CD14-positive monocyte (primary cell): ENCODE results near the gene IL13. TPM values are rescaled to one million over a fixed set of nuclear protein-coding genes. Genes with fewer than 3 reads are reported as not detected.

ENCODE experiments used
- DNase-seq, 3 donors: peaks; one replicate each; pipeline ENCODE4 v3.0.0-alpha.2; 2011 to 2022
- H2AFZ ChIP-seq: 2 replicates; pipeline ENCODE4 v1.6.0; 2012; ENCODE audit warnings: mild to moderate bottlenecking, low read depth, low read length, inconsistent platforms; ENCODE audit not compliant: insufficient read depth, poor library complexity, severe bottlenecking
- H3K27ac ChIP-seq, 2 donors: 1 replicate in 1 of 2; 2 replicates in 1 of 2; pipeline ENCODE4 v1.5.1; 2012 to 2013; ENCODE audit warnings: low read length in 2 of 2, control low read depth in 1 of 2, inconsistent platforms in 1 of 2, low read depth in 1 of 2, mild to moderate bottlenecking in 1 of 2
- H3K27me3 ChIP-seq, 2 donors: one replicate each; pipeline versions ENCODE4 v1.6.0 to v1.6.1; 2011 to 2013; ENCODE audit warnings: low read length in 2 of 2; ENCODE audit not compliant: control insufficient read depth in 2 of 2, insufficient read depth in 2 of 2
- H3K36me3 ChIP-seq, 2 donors: replicated peaks in 1 of 2; 1 replicate in 1 of 2; 2 replicates in 1 of 2; pipeline versions ENCODE4 v1.5.1 to v1.6.1; 2012 to 2013; ENCODE audit warnings: low read length in 2 of 2, control low read depth in 1 of 2, inconsistent platforms in 1 of 2, mild to moderate bottlenecking in 1 of 2; ENCODE audit not compliant: insufficient read depth in 2 of 2, control insufficient read depth in 1 of 2
- H3K4me1 ChIP-seq, 2 donors: 1 replicate in 1 of 2; 2 replicates in 1 of 2; pipeline versions ENCODE4 v1.5.1 to v1.6.1; 2012 to 2013; ENCODE audit warnings: low read length in 2 of 2, control low read depth in 1 of 2, inconsistent platforms in 1 of 2, mild to moderate bottlenecking in 1 of 2, moderate library complexity in 1 of 2; ENCODE audit not compliant: insufficient read depth in 2 of 2, control insufficient read depth in 1 of 2
- H3K4me2 ChIP-seq: replicated peaks from 2 replicates; pipeline ENCODE3; 2012; ENCODE audit warnings: low read length, moderate library complexity, mild to moderate bottlenecking; ENCODE audit not compliant: poor library complexity, severe bottlenecking; ENCODE audit errors: extremely low read depth
- H3K4me3 ChIP-seq, 3 experiments: fragments of 200-600 bp in 1 of 3; sonication (generic) in 1 of 3; replicated peaks in 1 of 3; 1 replicate in 2 of 3; 2 replicates in 1 of 3; pipeline ENCODE4 v1.5.1; 2011 to 2013; ENCODE audit warnings: low read length in 3 of 3, mild to moderate bottlenecking in 3 of 3, control low read depth in 2 of 3, low read depth in 2 of 3, inconsistent platforms in 1 of 3, moderate library complexity in 1 of 3
- H3K79me2 ChIP-seq: 2 replicates; pipeline ENCODE4 v1.6.0; 2012; ENCODE audit warnings: mild to moderate bottlenecking, control low read depth, inconsistent platforms, low read length, moderate library complexity; ENCODE audit not compliant: insufficient read depth
- H3K9ac ChIP-seq: 2 replicates; pipeline ENCODE4 v1.6.0; 2017; ENCODE audit warnings: low read length, mild to moderate bottlenecking; ENCODE audit not compliant: insufficient read depth, poor library complexity, severe bottlenecking
- H3K9me3 ChIP-seq, 2 donors: replicated peaks in 1 of 2; 1 replicate in 1 of 2; 2 replicates in 1 of 2; pipeline versions ENCODE4 v1.5.1 to v1.6.1; 2012 to 2013; ENCODE audit warnings: low read length in 2 of 2, control low read depth in 1 of 2; ENCODE audit not compliant: control insufficient read depth in 1 of 2, insufficient read depth in 1 of 2
- H4K20me1 ChIP-seq: 2 replicates; pipeline ENCODE4 v1.6.0; 2012; ENCODE audit warnings: mild to moderate bottlenecking, low read length, control low read depth, moderate library complexity; ENCODE audit not compliant: insufficient read depth
- H3K27ac Mint-ChIP-seq, 7 donors: one replicate each; pipeline ENCODE4 v1.8.0; 2020; ENCODE audit warnings: mild to moderate bottlenecking in 7 of 7, mixed read lengths in 7 of 7, moderate library complexity in 6 of 7, inconsistent platforms in 2 of 7
- H3K27me3 Mint-ChIP-seq, 3 donors: one replicate each; pipeline ENCODE4 v1.8.0; 2021 to 2022; ENCODE audit warnings: low read depth in 3 of 3, mild to moderate bottlenecking in 3 of 3, mixed read lengths in 3 of 3, moderate library complexity in 3 of 3, inconsistent platforms in 1 of 3
- H3K36me3 Mint-ChIP-seq, 2 donors: one replicate each; pipeline ENCODE4 v1.8.0; 2020; ENCODE audit warnings: mixed read lengths in 2 of 2, inconsistent platforms in 1 of 2, mild to moderate bottlenecking in 1 of 2
- H3K4me1 Mint-ChIP-seq: one replicate; pipeline ENCODE4 v1.8.0; 2020; ENCODE audit warnings: mild to moderate bottlenecking, mixed read lengths
- H3K4me3 Mint-ChIP-seq, 2 donors: one replicate each; pipeline ENCODE4 v1.8.0; 2020; ENCODE audit warnings: mild to moderate bottlenecking in 2 of 2, mixed read lengths in 2 of 2, moderate library complexity in 1 of 2
- H3K9me3 Mint-ChIP-seq, 7 donors: one replicate each; pipeline ENCODE4 v1.8.0; 2020 to 2022; ENCODE audit warnings: mixed read lengths in 7 of 7, mild to moderate bottlenecking in 6 of 7, moderate library complexity in 6 of 7, inconsistent platforms in 2 of 7
- WGBS: methylation state at CpG from one replicate; pipeline ENCODE4 v1.1.5; 2013; ENCODE audit warnings: missing lambda C conversion rate; ENCODE audit not compliant: insufficient coverage; 5-methylcytosine and 5-hydroxymethylcytosine counted together
- intact Hi-C, 2 donors: fragments of 100-400 bp; cut with micrococcal nuclease; formaldehyde crosslinking; loops; one replicate each; pipeline versions ENCODE4 v1.15.0 to v1.15.1; 2023
- polyA plus RNA-seq, 3 donors: library from polyadenylated mRNA; depleted of rRNA in 1 of 3; unstranded in 2 of 3; stranded (reverse) in 1 of 3; fragments of 300-500 nt in 2 of 3; fragments of >200 nt in 1 of 3; fragmentation: Illumina TruSeq in 2 of 3; gene quantifications; 1 replicate in 2 of 3; 2 replicates in 1 of 3; pipeline ENCODE4 v1.2.3, GENCODE V29; 2012 to 2021
- TF ChIP-seq, protein P1 (sequence below): fragments of 200-600 bp; IDR thresholded peaks from one replicate; pipeline ENCODE4 v1.8.0; 2022; ENCODE audit warnings: antibody characterized with exemption, mild to moderate bottlenecking

Gene IL13
- polyA plus RNA-seq, 3 donors, result not detected

DNA sequence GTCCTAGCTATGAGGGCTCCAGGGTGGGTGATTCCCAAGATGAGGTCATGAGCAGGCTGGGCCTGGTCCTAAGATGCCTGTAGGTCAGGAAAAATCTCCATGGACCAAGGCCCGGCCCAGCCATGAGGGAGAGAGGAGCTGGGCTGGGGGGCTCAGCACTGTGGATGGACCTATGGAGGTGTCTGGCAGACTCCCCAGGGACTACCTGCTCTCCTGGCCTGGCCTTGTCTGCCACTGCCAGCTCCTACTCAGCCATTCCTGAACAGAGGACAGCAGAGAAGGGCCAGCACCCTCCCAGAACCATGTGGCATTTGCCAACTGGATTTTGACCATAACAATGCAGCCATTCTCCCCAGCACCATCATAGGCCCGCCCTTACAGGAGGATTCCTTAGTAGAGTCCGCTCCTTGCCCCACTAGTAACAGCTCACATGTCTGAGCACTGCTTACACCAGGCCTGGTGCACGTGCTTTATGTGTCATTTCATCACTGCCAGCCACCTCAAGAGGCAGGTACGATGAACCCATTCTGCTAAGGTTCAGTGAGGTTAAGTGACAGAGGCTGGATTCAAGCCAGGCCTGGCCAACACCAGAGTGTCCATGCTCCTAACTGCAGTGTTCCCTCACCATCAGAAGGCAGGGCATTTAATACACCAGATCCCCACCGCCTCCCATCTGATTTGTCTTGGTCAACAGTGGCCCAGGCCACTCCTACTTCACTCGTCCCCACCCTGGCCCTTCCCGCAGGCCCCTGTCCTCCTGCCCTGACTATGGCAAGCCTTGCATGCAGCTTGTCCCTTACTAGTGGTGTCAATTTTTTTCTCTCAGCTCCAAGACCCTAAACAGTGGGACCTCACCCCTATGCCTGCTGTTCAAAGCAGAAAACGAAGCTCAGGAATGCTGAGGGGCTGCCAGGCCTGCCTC, 669 bp downstream of the IL13 start:
- no peak overlapping the region for H3K9ac ChIP-seq
- Mint-ChIP-seq H3K27ac (no peak overlapping the region), H3K27me3 (peaks cover 35 to 43% (median 39%) of the 10 kb centered on the region in 3 donors), H3K4me3 (no peak overlapping the region), H3K4me1 (peaks cover 10% of the 10 kb centered on the region), H3K9me3 (peaks cover 0 to 13% (median 5%) of the 10 kb centered on the region in 7 donors), H3K36me3 (peaks cover 2 to 4% of the 10 kb centered on the region in 2 donors)
- peaks cover 21 to 35% of the 10 kb centered on the region in 2 donors for H3K27me3 ChIP-seq
- H3K79me2 ChIP-seq, result no peaks in the 10 kb centered on the region
- no peak for DNase-seq
- WGBS, result 94% methylated on average over 8 of the region's 9 CpGs
- H3K36me3 ChIP-seq, result no peaks in the 10 kb centered on the region
- H3K4me3 ChIP-seq, result no peak overlapping the region
- peaks cover 0 to 15% of the 10 kb centered on the region in 2 donors for H3K9me3 ChIP-seq
- no peaks in the 10 kb centered on the region for H4K20me1 ChIP-seq
- intact Hi-C loops, result no loop called here
- H3K4me2 ChIP-seq, result no peak overlapping the region
- H2AFZ ChIP-seq, result no peak overlapping the region
- TF ChIP-seq, protein P1, sequence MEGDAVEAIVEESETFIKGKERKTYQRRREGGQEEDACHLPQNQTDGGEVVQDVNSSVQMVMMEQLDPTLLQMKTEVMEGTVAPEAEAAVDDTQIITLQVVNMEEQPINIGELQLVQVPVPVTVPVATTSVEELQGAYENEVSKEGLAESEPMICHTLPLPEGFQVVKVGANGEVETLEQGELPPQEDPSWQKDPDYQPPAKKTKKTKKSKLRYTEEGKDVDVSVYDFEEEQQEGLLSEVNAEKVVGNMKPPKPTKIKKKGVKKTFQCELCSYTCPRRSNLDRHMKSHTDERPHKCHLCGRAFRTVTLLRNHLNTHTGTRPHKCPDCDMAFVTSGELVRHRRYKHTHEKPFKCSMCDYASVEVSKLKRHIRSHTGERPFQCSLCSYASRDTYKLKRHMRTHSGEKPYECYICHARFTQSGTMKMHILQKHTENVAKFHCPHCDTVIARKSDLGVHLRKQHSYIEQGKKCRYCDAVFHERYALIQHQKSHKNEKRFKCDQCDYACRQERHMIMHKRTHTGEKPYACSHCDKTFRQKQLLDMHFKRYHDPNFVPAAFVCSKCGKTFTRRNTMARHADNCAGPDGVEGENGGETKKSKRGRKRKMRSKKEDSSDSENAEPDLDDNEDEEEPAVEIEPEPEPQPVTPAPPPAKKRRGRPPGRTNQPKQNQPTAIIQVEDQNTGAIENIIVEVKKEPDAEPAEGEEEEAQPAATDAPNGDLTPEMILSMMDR, result no peak
- peaks cover 7 to 12% of the 10 kb centered on the region in 2 donors for H3K4me1 ChIP-seq
- no peak overlapping the region for H3K27ac ChIP-seq

DNA sequence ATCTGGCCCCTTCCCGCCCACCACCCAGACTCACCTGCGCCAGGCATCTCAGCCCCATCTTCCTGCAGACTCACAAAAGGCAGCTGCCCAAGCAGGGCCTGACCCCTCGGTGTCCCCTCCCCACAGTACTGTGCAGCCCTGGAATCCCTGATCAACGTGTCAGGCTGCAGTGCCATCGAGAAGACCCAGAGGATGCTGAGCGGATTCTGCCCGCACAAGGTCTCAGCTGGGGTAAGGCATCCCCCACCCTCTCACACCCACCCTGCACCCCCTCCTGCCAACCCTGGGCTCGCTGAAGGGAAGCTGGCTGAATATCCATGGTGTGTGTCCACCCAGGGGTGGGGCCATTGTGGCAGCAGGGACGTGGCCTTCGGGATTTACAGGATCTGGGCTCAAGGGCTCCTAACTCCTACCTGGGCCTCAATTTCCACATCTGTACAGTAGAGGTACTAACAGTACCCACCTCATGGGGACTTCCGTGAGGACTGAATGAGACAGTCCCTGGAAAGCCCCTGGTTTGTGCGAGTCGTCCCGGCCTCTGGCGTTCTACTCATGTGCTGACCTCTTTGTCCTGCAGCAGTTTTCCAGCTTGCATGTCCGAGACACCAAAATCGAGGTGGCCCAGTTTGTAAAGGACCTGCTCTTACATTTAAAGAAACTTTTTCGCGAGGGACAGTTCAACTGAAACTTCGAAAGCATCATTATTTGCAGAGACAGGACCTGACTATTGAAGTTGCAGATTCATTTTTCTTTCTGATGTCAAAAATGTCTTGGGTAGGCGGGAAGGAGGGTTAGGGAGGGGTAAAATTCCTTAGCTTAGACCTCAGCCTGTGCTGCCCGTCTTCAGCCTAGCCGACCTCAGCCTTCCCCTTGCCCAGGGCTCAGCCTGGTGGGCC, 1.9 kb downstream of the IL13 start:
- peaks cover 0 to 15% of the 10 kb centered on the region in 2 donors for H3K9me3 ChIP-seq
- no peak overlapping the region for H3K9ac ChIP-seq
- DNase-seq, result no peak
- TF ChIP-seq, protein P1, result no peak
- H3K27me3 Mint-ChIP-seq, result peaks cover 23 to 31% (median 27%) of the 10 kb centered on the region in 3 donors
- H2AFZ ChIP-seq, result no peak overlapping the region
- no peak overlapping the region for H3K4me3 ChIP-seq
- no peak overlapping the region for H3K27ac Mint-ChIP-seq
- peaks cover 0 to 11% (median 5%) of the 10 kb centered on the region in 7 donors for H3K9me3 Mint-ChIP-seq
- H3K36me3 ChIP-seq, result no peaks in the 10 kb centered on the region
- intact Hi-C loops, result no loop called here
- H3K4me2 ChIP-seq, result no peak overlapping the region
- peaks cover under 1 to 4% of the 10 kb centered on the region in 2 donors for H3K36me3 Mint-ChIP-seq
- peaks cover 10% of the 10 kb centered on the region for H3K4me1 Mint-ChIP-seq
- H3K27ac ChIP-seq, result no peak overlapping the region
- 95% methylated on average over 15 of the region's 23 CpGs for WGBS
- H4K20me1 ChIP-seq, result no peaks in the 10 kb centered on the region
- H3K4me3 Mint-ChIP-seq, result no peak overlapping the region
- peaks cover 15 to 23% of the 10 kb centered on the region in 2 donors for H3K27me3 ChIP-seq
- H3K4me1 ChIP-seq, result peaks cover 7 to 12% of the 10 kb centered on the region in 2 donors
- no peaks in the 10 kb centered on the region for H3K79me2 ChIP-seq
